Mucosa of rectum (tissue), 2 donors: Measurements from ENCODE around the gene BORCS5.

Experiments used
- H3K27ac ChIP-seq, 2 donors: one replicate each; pipeline ENCODE4 v1.7.0; 2013; ENCODE audit warnings: inconsistent platforms in 2 of 2, low read depth in 2 of 2, low read length in 2 of 2
- H3K27me3 ChIP-seq, 2 donors: one replicate each; pipeline ENCODE4 v1.7.0; 2013; ENCODE audit warnings: low read length in 2 of 2; ENCODE audit not compliant: control insufficient read depth in 2 of 2, insufficient read depth in 2 of 2
- H3K36me3 ChIP-seq, 2 donors: one replicate each; pipeline ENCODE4 v1.7.0; 2013; ENCODE audit warnings: low read length in 2 of 2; ENCODE audit not compliant: control insufficient read depth in 2 of 2, insufficient read depth in 2 of 2
- H3K4me1 ChIP-seq, 2 donors: one replicate each; pipeline ENCODE4 v1.7.0; 2013; ENCODE audit warnings: low read length in 2 of 2, mild to moderate bottlenecking in 1 of 2; ENCODE audit not compliant: control insufficient read depth in 2 of 2, insufficient read depth in 2 of 2
- H3K4me3 ChIP-seq, 2 donors: one replicate each; pipeline ENCODE4 v1.7.0; 2013; ENCODE audit warnings: low read length in 2 of 2
- H3K9ac ChIP-seq, 2 donors: one replicate each; pipeline ENCODE4 v1.7.0; 2013; ENCODE audit warnings: low read length in 2 of 2, low read depth in 1 of 2, mild to moderate bottlenecking in 1 of 2
- H3K9me3 ChIP-seq, 2 donors: one replicate each; pipeline ENCODE4 v1.7.0; 2013; ENCODE audit warnings: low read length in 2 of 2; ENCODE audit not compliant: control insufficient read depth in 2 of 2
- donor health status: healthy.
- donor health status: Normal muscosa, but diverticular disease.

Gene BORCS5

DNA sequence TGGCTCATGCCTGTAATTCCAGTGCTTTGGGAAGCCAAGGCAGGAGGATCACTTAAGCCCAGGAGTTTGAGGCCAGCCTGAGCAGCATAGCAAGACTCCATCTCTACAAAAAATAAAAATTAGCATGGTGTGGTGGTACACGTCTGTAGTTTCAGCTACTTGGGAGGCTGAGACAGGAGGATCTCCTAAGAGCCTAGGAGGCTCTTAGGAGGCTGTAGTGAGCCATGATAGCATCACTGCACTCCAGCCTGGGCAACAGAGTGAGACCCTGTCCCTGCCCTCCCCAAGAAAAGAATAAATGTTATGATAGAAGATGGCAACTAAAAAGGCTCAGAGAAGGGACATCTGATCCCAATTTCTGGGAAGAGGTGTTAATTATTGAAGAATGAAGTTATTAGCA lies 3.6 kb upstream of the BORCS5 start:
- no peaks in the 10 kb centered on the region for H3K27me3 ChIP-seq
- H3K4me1 ChIP-seq = peaks cover 16 to 21% of the 10 kb centered on the region in 2 donors
- H3K36me3 ChIP-seq = no peaks in the 10 kb centered on the region
- H3K9me3 ChIP-seq = no peaks in the 10 kb centered on the region
- no peak overlapping the region for H3K4me3 ChIP-seq
- no peak overlapping the region for H3K27ac ChIP-seq
- no peak overlapping the region for H3K9ac ChIP-seq

DNA sequence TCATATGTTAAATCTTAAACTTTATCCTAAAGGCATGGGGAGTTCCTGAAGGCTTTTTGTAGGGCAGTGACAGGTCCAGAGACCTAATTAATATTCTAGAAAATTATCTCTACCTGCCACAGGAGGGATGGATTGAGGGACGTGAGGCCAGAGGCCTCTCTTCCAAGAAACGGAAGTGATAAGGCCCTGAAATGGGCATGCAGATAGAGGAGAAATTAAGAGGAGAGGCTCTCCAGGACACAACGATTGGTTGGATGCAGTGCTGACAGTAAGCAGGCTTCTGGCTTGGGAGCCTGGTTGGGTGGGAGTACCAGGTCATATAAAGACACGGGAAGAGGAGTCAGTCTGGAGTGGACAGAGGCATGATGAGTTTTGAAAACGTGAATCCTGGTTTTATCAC lies 3.1 kb upstream of the BORCS5 start:
- no peaks in the 10 kb centered on the region for H3K27me3 ChIP-seq
- no peak overlapping the region for H3K9ac ChIP-seq
- peaks cover 21 to 24% of the 10 kb centered on the region in 2 donors for H3K4me1 ChIP-seq
- no peaks in the 10 kb centered on the region for H3K9me3 ChIP-seq
- no peaks in the 10 kb centered on the region for H3K36me3 ChIP-seq
- no peak overlapping the region for H3K4me3 ChIP-seq
- H3K27ac ChIP-seq = no peak overlapping the region

DNA sequence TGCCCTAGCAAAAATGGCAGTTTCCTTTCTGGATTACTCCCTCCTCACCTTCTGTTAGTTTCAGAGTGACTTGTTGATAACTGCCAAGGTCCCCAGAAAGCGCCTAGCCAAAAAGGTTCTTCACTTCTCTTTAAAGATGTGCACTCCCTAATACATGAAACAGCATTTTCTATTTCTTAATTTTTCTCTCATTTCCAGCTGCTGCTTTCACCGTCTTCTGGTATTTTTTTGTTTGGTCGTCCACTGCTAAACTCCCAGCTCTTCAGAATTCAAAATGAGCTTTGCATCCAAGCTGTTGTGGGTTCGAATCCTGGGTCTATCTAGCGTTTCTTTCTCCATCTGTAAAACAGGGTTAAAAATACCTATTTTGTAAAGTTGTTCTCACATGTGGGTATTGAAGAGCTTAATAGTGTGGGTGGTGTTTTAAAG lies 397 bp upstream of the BORCS5 start:
- Histone ChIP-seq H3K27me3 (no peaks in the 10 kb centered on the region), H3K27ac (peak overlapping the region; percentile 96 to 98), H3K9me3 (no peaks in the 10 kb centered on the region), H3K4me1 (peaks cover 13 to 16% of the 10 kb centered on the region in 2 donors), H3K4me3 (peak overlapping the region; percentile 86 to 89), H3K9ac (peak overlapping the region; percentile 43 to 98), H3K36me3 (no peaks in the 10 kb centered on the region)

GRCh38 chr12:12357719-12358461 lies 1.0 kb downstream of the BORCS5 start:
- Histone ChIP-seq H3K4me1 (peaks cover 13 to 15% of the 10 kb centered on the region in 2 donors), H3K27ac (peak overlapping the region; percentile 96 to 98), H3K27me3 (no peaks in the 10 kb centered on the region), H3K9me3 (no peaks in the 10 kb centered on the region), H3K9ac (peak overlapping the region; percentile 94 to 98), H3K4me3 (peak overlapping the region; percentile 86 to 89), H3K36me3 (no peaks in the 10 kb centered on the region)

DNA sequence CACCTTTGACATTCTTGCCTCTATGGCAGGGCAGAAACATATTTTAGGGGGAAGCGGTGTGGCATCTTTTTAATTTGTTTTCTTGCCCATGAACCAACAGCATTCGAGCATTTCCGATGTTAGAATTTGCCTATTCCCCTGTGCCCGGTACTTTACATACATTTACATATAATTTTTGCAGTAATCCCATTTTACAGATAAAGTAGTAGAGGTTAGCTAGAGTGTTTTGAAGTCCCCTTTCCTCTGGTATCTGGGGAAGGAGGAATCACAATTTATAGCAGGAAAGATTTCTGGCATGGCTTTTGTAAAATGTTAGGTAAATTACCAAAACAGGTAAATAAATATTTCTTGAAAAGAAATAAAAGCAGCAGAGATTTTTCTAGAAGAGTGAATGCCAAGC lies 1.6 kb downstream of the BORCS5 start:
- Histone ChIP-seq H3K4me3 (peak overlapping the region in 1 of 2 donors; percentile 89), H3K9ac (peak overlapping the region; percentile 94 to 98), H3K27ac (peak overlapping the region; percentile 96 to 98), H3K4me1 (peaks cover 13 to 15% of the 10 kb centered on the region in 2 donors), H3K9me3 (no peaks in the 10 kb centered on the region), H3K36me3 (no peaks in the 10 kb centered on the region), H3K27me3 (no peaks in the 10 kb centered on the region)

DNA sequence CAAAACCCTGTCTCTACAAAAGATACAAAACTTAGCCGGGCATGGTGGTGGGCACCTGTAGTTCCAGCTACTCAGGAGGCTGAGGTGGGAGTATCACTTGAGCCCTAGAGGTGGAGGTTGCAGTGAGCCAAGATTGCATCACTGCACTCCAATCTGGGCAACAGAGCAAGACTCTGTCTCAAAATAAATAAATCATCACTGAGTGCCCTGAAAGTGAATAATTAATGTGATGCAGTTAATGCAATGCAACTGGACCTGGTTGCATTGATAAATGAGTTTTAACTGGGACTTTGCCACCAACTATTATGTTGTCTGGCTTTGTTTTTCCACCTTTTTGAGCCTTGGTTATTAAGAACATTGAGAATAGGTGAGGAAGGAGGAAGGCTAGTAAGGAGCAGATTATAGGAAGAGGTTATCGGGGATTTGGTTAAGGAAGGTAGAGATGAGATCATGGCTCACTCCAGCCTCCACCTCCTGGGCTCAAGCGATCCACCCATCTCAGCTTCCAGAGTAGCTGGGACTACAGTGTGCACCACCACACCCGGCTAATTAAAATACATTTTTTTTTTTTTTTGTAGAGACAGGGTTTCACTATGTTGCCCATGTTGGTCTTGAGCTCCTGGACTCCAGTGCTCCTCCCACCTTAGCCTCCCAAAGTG lies 8.0 kb downstream of the BORCS5 start:
- Histone ChIP-seq H3K9me3 (no peaks in the 10 kb centered on the region), H3K27me3 (no peaks in the 10 kb centered on the region), H3K4me1 (no peaks in the 10 kb centered on the region), H3K27ac (no peak overlapping the region), H3K9ac (no peak overlapping the region), H3K36me3 (no peaks in the 10 kb centered on the region), H3K4me3 (no peak overlapping the region)

- H3K9ac ChIP-seq = no peak overlapping the region
- no peaks in the 10 kb centered on the region for H3K36me3 ChIP-seq
- no peak overlapping the region for H3K27ac ChIP-seq
Observed at GRCh38 chr12:12365446-12365802, 8.5 kb downstream of the BORCS5 start.

GRCh38 chr12:12365931-12366431 lies 9.1 kb downstream of the BORCS5 start:
- Histone ChIP-seq H3K27me3 (no peaks in the 10 kb centered on the region), H3K9me3 (no peaks in the 10 kb centered on the region), H3K27ac (no peak overlapping the region), H3K4me1 (no peaks in the 10 kb centered on the region), H3K36me3 (no peaks in the 10 kb centered on the region), H3K4me3 (no peak overlapping the region), H3K9ac (no peak overlapping the region)

More at GRCh38 chr12:12365446-12365802, 8.5 kb downstream of the BORCS5 start:
- no peaks in the 10 kb centered on the region for H3K27me3 ChIP-seq
- H3K4me3 ChIP-seq = no peak overlapping the region
- H3K4me1 ChIP-seq = no peaks in the 10 kb centered on the region
- no peaks in the 10 kb centered on the region for H3K9me3 ChIP-seq

DNA sequence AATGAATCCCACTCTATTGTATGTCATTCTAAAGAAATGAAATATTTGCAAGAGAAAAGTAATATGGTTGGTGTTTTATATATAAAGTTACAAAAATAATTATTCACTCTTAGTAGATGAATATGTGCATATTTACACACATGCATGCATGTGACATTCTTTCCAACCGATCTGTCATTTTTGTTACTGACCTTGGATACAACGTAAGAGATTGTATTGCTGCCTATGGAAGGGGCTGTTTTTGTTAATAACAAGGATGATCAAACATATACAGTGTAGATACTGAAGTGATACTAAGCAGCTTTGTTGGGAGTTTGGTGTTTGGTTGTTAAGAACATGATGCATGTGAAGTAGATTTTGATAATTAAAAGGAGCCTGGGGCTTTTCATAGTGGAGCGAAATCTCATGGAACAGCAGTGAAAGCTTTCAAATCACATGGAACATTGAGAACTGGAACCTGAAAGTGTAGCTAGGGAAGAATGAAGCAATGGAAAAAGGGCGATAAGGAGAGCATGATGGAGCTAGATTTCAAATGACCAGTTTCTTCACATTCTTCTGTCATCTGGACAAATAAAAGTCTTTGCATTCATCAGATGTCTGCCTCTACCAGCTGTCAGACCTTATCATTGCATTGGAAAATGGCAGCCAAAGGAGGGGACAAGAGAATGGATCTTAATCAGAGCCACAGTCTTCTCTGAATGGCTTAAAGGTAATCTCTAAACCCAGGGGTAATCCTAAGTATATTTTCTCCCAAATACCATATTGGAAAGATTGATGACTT lies 10.0 kb downstream of the BORCS5 start:
- Histone ChIP-seq H3K27me3 (no peaks in the 10 kb centered on the region), H3K36me3 (no peaks in the 10 kb centered on the region), H3K4me1 (no peaks in the 10 kb centered on the region), H3K9me3 (no peaks in the 10 kb centered on the region), H3K9ac (no peak overlapping the region), H3K27ac (no peak overlapping the region), H3K4me3 (no peak overlapping the region)
